ENCODE data around the gene ZNF275.
A peak's percentile ranks its signal among the peaks of the same experiment; 100 is the strongest.
"Not testable (repeated sequence)": the region's sequence is repeated elsewhere in the genome, so short reads cannot be mapped to it uniquely, and the experiment has no call there.

ZNF275 gene, protein sequence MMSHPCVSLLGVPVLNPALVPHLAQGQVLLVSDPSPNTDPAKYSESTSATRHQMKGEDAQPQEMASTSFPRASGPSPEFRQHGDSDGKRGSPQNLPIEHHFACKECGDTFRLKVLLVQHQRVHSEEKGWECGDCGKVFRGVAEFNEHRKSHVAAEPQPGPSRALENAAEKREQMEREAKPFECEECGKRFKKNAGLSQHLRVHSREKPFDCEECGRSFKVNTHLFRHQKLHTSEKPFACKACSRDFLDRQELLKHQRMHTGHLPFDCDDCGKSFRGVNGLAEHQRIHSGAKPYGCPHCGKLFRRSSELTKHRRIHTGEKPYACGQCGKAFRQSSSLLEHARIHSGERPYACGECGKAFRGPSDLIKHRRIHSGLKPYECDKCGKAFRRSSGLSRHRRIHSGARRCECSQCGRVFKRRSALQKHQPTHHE

DNA sequence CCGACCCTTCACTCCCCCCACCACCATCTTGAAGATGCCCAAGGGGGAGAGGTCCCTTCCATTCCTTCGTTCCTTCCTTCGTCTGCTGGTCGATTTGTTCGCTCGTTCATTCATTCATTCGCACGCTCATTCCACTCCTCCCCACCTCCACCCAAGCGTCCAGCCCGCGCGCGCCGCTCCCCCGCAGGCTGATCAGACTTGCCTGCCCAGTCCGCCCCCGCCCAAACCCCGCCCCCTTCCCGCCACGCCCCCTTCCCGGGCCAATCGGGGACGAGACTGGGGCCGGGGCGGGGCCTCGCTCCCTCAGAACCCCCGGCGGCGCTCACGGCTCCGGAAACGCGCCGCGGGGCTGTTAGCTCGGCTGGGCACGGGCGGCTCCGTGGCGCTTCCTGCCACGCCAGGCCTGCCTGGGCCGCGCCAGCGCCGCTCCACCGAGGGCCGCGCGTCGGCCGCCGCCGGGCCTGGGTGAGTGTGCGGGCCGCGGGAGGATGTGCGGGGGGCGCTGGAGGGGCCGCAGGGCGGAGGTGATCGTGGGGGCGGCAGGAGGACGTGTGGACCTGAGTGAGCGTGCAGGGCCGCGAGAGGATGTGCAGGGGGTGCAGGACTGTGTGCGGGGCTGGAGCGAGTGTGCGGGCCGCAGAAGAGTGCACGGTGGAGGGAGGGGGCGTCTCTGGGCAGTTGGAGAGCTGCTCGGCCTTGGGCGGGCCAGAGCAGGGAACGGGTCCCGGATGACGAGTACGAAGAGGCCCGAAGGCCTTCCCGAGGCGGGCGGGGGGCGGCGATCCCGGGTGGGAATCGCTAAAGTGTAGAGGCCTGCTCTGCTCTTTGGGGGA is at the start of gene ZNF275:
Gene ZNF275, plus strand, starts transcription at position 333 of the 833 bp plus-strand sequence. CDS start 2,527 bp downstream, outside the sequence.
- DNase-seq = peak; percentile 63

DNA sequence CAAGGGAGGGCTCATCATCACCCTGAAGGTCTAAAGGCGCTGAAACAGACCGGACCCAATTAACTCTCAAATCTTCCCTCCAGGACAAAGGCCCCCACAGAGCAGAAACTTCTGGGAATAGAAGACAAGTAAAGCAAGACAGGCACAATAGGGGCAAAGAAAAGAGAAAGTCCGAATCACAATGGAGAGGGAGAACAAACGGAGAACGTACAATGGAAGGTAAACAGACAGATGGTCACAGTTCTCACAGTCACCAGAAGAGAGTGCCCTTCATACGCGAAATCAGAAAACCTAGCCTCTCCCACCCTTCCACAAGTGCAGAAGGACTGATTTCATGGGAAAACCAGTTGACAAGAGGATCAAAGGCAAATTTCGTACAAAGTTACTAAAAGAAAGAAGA is 48.3 kb upstream of the ZNF275 start:
- DNase-seq = not testable (repeated sequence)

DNA sequence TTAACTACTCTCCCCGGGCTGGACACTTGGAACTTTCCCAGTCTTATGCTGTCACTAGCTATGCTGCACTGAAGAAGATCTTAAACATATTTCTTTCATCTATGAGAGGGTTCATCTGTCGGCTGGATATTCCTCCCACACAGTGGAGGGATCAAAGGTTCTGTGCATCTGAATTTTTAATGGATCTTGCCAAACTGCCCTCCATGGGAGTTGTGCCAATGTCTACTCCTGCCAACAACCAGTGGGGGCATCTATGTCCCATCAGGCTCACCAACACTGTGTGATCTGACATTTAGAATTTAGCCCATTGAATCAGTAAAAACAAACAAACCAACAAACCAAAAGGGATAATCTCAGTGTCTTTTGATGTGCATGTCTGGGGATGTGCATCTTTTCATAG is 45.1 kb upstream of the ZNF275 start:
- not testable (repeated sequence) for DNase-seq

DNA sequence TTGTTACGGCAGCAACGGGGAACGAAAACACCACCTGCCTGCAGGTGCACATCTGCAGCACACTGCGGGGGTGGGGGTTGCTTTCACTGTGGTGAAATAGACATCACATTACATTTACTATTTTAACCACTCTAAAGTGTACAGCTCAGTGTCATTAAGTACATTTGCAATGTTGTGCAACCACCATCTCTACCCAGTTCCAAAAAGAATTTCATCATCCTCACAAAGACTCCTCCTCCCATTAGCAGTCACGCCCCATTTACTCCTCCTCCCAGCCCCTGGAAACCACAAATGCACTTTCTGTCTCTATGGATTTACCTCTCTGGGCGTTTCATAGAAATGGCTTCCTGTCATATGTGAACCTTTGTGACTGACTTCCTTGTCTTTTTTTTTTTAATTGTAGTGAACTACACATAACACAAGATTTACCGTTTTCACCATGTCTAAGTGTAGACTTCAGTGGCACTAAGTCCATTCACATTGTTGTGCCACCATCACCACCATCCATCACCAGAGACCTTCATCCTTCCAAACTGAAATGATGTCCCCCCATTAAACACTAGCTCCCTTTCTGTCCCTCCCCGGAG is 40.4 kb upstream of the ZNF275 start:
- DNase-seq = not testable (repeated sequence)

DNA sequence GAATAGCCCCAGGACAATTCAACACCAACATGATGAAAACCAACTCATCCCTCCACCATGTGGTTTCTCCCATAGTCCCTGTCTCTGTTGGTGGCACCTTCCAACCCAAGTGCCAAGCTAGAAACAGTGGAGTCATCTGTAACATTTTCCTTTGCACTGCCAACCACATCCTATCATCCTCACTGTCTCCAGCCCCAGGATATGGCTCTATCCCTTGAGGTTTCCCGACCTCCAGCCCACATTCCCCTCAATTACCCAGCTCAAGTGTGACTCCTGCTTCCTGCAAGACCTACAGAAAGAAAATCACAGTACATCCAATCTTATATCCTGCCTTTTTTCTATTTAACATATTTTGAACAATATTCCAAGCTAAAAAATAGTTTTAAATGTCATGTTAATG is 36.6 kb upstream of the ZNF275 start:
- no peak for DNase-seq

DNA sequence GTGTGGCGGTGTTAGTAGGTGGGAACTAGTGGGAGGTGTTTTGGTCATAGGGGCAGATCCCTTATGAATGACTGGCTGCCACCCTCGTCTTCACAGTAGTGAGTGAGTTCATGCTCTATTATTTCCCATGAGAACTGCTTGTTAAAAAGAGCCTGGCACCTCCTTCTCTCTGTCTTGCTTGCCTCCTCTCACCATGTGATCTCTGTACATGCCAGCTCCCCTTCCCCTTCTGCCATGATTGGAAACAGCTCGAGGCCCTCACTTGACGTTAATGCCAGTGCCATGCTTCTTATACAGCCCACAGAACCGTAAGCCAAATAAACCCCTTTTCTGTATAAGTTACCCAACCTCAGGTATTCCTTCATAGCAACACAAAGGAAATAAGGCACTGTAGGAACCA is 34.1 kb upstream of the ZNF275 start:
- DNase-seq = no peak

DNA sequence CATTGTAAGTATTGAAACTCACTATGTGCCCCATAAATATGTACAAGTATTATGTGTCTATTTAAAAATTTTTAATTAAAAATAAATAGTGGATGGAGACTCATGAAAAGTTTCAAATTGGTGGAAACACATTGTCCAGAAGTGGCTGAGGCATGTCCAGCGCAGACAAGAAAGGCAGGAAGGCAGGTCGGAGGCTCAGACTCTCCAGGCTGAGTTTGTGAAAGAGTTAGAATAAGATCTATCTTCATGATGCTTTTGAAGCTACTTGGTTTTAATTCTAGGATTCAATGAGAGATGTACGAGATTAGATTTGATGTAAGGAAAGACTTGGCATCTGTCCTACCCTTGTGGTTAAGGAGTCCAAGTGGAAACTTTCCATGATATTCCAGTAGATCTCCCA is 32.2 kb upstream of the ZNF275 start:
- no peak for DNase-seq

DNA sequence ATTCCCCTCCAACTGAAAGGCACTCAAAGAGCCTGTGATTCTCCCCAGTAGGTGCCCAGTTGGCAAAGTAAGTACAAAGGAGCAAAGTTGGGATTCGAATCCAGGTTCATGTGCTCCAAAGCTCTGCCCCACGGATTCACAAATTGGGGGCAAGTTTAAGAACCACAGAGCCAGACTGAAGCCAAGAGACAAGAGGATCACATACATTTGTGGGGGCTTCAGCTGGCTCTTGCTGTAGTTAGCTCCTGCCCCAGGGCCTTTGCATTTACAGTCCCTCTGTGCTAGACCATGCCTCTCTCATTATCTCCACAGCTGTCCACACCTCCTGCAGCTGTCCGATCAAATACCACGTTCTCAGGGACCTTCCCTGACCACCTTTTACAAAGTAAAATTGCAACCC is 31.2 kb upstream of the ZNF275 start:
- DNase-seq = no peak

DNA sequence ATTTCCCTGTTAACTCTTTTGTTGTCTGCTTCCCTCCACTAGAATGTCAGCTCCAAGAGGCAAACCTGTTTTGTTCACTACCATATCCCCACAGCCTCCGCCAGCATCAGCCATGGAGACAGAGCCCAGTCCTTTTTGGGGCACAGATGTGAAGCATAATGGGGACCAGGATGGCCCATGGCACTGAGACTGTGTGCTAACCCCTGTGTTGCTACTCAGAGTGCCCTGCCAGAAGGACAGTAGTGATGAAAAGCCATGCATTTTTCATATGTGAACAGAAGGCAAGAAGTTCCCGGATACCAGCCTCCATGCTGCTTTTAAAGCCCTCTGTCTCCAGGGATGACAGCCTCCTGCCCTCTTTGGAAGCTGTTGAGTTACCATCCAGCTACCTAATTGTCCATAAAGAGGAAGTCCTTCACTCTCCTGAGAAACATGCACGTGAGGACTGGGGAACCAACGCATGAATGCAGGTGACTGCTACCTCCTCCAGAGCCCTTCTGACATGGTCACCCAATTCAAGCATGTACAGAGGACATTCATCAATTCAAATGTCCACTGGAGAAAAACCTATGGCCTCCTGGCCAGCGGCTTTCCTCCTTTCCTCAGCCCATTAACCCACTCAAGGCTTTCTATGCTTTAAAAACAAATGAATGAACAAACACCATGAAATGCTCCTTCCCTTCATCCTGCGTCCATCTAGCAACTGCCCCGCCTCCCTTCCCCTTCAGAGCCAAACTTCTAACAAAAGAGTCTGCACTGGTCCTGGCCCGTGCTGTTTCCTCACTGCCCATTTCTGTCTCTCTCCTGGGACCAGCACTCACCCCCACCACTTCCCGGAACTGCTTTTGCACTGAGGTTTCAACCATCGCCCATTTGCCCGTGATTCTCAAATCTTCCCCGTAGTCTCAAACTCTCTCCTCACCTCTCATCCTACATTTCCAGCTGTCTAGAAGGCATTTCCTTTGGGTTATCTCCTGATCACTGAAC is 30.4 kb upstream of the ZNF275 start:
- no peak for DNase-seq

DNA sequence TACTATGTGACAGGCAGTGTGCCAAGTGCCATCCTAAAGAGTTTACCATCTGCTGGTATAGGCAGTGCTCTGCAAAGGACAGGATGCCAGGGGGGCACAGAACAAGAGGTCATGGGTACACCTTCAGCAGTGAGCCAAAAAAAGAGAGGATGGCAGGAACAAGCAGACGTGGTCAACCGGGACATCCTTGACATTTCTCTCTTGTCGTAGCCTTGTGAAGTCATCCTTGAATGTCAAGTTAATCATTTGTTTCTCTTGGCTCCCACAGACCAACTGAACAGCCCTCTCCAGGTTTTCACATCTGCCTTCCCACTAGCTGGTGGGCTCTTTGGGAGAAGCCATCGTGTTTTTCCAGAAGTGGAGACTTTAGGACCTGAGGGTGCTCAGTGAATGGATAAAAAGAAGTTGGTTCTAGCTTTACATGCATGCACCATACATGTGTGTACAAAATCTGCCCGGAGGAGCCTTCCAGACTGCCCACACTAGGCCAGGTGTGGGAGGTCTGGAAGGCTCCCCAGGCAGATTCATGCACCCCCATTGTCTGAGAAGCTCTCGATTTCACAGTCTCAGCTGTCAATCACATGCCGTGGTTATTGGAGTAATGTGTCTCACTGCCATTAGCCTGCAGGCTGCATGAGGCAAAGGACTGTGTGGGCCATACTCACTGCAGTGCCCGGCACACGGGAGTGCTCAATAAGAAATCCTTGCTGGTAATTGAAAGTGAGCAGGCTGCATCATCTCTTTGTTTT is 28.8 kb upstream of the ZNF275 start:
- no peak for DNase-seq

DNA sequence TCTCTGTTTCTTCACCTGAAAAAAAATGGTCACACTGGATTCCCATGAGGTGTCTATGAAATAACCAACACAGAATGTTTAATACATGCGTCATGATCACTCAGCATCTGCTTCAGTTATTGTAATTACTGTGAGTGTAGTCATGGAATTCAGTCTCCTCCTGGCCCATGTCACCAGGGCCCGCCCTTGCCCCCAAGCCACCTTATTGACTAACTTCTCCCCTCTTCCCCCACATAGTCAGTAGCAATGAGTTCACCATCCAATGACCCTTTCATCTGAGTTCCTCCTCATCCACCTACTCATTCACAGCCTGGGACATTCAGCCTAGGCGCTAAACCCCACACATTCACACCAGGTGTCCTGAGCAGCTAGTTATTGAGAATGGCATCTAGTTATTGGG is 28.0 kb upstream of the ZNF275 start:
- DNase-seq = no peak

DNA sequence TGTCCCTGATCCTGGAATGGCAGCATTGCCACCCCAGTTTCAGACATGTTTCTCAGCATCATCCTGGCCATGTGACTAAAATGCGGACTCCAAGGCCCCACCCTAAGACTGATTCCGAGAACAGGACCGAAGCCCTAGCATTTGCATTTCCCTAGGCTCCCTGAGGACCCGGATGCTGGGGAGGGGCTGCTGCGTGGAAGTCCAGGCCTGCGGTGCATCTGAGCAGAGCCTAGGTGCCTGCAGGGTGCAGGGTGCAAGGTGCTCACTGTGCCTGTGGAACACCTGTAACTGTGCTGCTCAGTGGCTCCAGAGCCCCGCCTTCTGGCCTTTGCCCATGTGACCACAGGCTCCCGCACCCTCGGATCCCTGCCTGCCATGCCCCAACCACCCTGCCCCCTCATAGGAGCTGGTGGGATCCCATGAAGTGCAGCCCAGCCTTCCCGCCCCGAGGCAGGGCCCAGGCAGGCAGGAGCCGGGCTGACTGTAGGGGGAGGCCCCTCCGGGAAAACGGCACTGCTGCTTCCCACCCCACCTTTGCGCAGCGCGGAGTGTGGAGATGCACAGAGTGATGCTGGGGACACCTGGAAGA is 27.3 kb upstream of the ZNF275 start:
- no peak for DNase-seq

DNA sequence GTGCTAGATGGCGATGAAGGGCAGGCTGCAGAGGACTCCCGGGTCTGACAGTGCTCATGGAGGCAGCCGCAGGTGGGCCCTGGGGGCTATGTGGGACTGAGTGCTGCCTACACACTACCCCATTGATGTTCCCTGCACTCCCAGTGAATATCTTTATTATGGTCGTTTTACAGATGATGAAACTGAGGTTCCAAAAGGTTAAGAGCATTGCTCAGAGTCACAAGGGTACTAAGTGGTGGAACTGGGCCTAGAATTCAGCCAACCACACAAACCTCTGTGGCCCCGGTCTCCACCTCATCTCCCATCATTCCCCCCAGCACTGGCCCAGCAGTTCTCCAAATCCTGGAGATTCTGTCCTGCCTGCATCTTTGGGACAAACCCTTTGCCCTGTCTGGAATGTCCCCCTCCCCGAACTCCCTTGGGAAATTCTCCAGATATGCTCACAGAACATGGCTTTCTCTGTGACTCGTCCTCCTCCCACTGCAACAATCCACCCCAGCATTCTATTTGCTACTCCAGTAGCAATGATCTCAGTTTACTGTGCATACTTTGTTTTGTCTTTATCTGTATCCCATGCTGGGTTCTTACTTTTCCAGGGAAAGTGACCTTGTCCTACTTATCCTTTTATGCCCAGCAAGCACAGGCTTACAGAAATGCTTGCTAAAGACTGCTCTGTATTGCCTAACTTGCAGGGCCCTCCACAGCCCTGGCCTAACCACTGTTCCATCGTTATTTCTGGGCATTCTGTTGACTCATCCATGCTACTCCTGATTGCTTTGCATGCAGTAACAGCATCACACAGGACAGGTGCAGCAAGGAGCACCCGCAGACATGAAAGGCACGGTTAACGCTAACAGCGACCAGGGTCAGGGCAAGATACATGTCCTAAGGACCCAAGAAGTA is 26.4 kb upstream of the ZNF275 start:
- no peak for DNase-seq

DNA sequence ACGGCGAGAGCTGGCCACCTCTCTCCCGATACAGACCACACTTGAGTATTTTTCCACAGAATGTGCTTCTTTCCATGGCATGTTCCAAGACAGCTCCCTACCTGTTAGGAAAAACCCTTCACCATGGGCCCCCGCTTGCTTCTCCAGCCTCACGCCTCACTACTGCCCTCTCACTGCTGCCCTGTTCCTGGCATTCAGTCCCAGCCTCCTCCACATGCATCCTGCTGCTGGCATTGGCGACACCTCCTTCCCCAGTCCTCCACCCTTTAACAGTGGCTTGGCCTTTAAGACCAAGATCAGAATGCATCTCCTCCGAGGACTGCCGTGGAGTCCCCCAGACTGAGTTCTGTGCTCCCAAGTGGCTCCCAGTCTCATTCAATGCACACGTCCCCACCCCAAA is 23.1 kb upstream of the ZNF275 start:
- DNase-seq = no peak

DNA sequence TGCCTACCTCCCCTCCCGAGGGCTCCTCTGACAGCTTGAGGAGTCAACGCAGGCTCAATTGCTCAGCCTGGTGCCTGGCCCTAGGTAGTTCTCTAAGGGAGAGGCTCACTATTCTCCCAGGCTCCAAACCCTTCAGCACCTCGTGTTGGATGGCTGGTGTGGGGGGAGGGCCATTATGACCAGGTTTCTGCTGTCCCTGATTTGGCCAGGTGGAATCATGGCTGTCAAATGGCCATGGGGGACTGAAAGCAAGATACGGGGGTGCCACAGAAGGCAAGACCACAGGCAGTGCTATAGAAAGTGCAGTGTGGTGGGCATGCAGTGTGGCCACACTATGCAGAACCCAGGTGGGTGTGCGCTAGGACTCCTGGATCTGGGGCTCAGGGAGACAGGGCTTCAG is 21.9 kb upstream of the ZNF275 start:
- no peak for DNase-seq

DNA sequence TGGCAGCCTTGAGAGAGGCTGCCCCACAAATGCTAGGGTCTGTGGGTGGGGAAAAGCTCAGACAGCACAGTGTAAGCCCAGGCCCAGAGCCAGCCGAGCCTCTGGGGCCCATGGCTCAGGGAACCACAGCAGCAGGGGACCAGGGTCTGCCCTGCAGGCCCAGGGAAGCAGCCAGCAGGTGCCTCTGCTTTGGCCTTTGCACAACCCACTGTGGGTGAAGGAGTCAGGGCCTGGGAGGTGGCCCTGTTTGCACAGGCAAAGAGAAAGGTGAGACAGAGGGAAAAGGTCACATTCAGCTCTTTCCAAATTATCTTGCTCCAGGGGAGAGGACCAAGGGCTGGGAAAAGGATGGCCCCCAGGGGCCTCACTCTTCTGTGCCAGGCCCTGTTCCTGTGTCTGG is 21.1 kb upstream of the ZNF275 start:
- no peak for DNase-seq

DNA sequence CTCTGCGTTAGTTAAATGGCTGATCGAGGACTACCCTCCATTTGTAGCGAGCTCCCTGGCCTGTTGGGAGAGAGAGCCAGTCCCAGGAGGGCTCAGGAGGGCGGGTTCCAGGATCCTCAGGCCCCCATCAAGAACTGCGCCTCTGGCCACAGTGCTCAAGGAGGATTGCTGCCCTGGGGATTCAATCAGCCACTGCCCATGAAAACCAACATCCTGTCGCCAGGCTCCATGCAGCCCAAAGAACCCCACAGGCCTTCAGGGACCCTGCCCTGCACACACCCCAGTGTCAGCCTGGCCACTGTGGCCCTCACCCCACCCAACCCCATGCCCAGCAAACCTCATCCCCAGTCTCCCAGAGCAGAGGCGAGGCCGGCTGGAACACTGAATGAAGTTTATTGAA is 16.6 kb upstream of the ZNF275 start:
- DNase-seq = no peak

DNA sequence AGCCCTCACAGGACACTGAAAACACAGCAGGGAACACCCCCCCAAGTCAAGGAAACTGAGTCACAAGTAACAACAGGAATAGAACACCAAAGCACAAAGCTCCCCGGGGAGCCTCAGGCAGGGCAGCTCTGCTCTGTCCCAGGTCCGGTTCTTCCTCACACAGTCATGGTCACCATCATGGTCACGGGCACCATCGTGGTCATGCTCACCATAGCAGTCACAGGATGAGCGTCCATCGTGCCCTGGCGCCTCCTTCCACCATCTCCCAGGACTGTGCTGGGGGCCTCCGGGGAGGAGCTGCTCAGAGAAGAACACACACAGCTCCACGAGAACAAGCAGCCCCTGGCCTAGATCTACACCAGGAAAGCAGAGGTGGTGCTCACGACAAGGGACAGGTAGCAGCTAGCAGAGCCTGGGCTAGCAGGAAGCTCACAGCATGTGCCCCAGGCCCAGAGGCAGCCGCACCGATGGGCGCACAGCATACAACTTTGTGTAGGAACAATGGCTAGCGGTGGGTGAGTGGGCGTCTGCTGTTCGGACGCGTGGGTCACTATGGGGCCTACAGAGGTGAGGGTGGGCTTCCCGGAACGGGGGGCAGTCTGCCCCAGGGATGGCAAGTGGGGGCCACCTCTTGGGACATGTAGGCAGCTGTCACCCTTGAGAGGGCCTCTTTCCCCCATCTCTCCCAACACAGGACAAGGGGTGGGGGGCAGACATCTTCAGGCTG is 15.8 kb upstream of the ZNF275 start:
- no peak for DNase-seq

DNA sequence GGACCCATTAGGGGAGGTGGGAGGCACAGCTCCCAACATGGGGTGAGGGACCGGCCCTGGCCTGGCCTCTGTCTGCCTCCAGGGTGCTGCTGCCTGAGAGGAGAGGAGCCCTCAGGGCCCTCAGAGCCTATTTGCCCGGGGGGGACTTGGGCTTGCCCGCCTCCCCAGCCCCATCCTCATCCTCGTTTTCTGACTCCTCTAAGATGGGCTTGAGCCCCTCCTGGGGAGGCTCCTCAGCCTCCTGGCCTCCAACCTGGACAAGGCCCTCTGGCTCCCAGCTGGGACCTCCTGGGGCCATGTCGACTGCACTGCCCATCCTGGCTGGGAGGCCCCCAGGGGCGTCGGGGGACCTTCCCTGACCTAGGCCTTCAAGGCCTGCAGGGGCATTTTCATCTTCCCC is 15.1 kb upstream of the ZNF275 start:
- no peak for DNase-seq
